ENCODE data around the gene STMND1. TPM values are rescaled to one million over a fixed set of nuclear protein-coding genes. Genes with fewer than 3 reads are reported as not detected.

Gene STMND1
- total RNA-seq, 1 experiment from 2014 or later: not detected

GRCh38 chr6:17156112-17156921 lies 54.5 kb downstream of the STMND1 start:
- no CpG with 5 or more reads among the region's 4 CpGs for WGBS (ENCODE audit: extremely low coverage, insufficient read length, low lambda C conversion rate)
- Histone ChIP-seq H3K9me3 (ENCODE audit: control insufficient read depth, low read depth, low read length) (no peaks in the 10 kb centered on the region), H3K27ac (ENCODE audit: insufficient read length, low read depth, low read length) (no peak overlapping the region), H3K4ac (ENCODE audit: low read depth, low read length) (no peak overlapping the region), H3K4me1 (ENCODE audit: insufficient read depth, low read length) (no peaks in the 10 kb centered on the region), H4K91ac (ENCODE audit: insufficient read length, low read depth, low read length) (no peak overlapping the region), H4K20me1 (ENCODE audit: control insufficient read depth, insufficient read depth, insufficient read length) (no peaks in the 10 kb centered on the region), H3T11ph (ENCODE audit: low read length) (no peak overlapping the region), H3K18ac (ENCODE audit: insufficient read length, low read depth, low read length) (no peak overlapping the region), H3K14ac (ENCODE audit: insufficient read depth, low read length) (no peak overlapping the region), H4K8ac (replicated peaks; ENCODE audit: insufficient read length, low read depth, low read length) (no peak overlapping the region), H2BK15ac (ENCODE audit: low read depth, low read length) (no peak overlapping the region), H2BK12ac (ENCODE audit: insufficient read length, low read depth, low read length) (no peak overlapping the region), H3K56ac (ENCODE audit: insufficient read length, low read depth, low read length) (no peak overlapping the region), H3K23ac (ENCODE audit: insufficient read length, low read depth, low read length) (no peak overlapping the region), H4K5ac (ENCODE audit: insufficient read length, low read depth, low read length) (no peak overlapping the region), H2BK5ac (ENCODE audit: insufficient read length, low read length) (no peak overlapping the region), H2AK5ac (ENCODE audit: insufficient read length, low read length) (no peak overlapping the region), H3K79me2 (ENCODE audit: insufficient read depth, low read length) (no peaks in the 10 kb centered on the region), H3K79me1 (ENCODE audit: insufficient read depth, low read depth, low read length, poor library complexity, severe bottlenecking) (no peaks in the 10 kb centered on the region), H3K9ac (ENCODE audit: extremely low read depth, insufficient read length, low read length) (no peak overlapping the region), H2BK20ac (ENCODE audit: low read depth, low read length, poor library complexity, severe bottlenecking) (no peak overlapping the region), H2AFZ (ENCODE audit: low read length) (no peak overlapping the region), H3K4me2 (ENCODE audit: insufficient read depth, insufficient read length, low read length) (no peak overlapping the region), H2BK120ac (ENCODE audit: low read depth, low read length, poor library complexity, severe bottlenecking) (no peak overlapping the region), H3K27me3 (ENCODE audit: insufficient read depth, low read length) (no peaks in the 10 kb centered on the region), H3K23me2 (ENCODE audit: insufficient read length, low read depth, low read length, poor library complexity, severe bottlenecking) (no peaks in the 10 kb centered on the region)
- Mint-ChIP-seq H3K4me3 (no peak overlapping the region), H3K4me1 (no peaks in the 10 kb centered on the region), H3K36me3 (ENCODE audit: insufficient read depth in 1 of 3, low read depth in 3 of 3) (0 out of 7 replicates have a peak, but pooled peaks cover 0 to 2% (median 0%) of the 10 kb centered on the region in 3 experiments), H3K27ac (no peak overlapping the region), H3K27me3 (ENCODE audit: low read depth) (peaks cover 9% of the 10 kb centered on the region), H3K9me3 (peaks cover 3 to 10% of the 10 kb centered on the region in 2 experiments; a peak in 4 of 5 replicates)
- peak; percentile 35 for DNase-seq
- TF ChIP-seq, protein P1, sequence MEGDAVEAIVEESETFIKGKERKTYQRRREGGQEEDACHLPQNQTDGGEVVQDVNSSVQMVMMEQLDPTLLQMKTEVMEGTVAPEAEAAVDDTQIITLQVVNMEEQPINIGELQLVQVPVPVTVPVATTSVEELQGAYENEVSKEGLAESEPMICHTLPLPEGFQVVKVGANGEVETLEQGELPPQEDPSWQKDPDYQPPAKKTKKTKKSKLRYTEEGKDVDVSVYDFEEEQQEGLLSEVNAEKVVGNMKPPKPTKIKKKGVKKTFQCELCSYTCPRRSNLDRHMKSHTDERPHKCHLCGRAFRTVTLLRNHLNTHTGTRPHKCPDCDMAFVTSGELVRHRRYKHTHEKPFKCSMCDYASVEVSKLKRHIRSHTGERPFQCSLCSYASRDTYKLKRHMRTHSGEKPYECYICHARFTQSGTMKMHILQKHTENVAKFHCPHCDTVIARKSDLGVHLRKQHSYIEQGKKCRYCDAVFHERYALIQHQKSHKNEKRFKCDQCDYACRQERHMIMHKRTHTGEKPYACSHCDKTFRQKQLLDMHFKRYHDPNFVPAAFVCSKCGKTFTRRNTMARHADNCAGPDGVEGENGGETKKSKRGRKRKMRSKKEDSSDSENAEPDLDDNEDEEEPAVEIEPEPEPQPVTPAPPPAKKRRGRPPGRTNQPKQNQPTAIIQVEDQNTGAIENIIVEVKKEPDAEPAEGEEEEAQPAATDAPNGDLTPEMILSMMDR (conservative IDR thresholded peaks at IDR 0.05): peak; percentile 91
